Measurements from ENCODE around the gene ADGRD1.
"Not testable (repeated sequence)": the region's sequence is repeated elsewhere in the genome, so short reads cannot be mapped to it uniquely, and the experiment has no call there.

ADGRD1 gene

DNA sequence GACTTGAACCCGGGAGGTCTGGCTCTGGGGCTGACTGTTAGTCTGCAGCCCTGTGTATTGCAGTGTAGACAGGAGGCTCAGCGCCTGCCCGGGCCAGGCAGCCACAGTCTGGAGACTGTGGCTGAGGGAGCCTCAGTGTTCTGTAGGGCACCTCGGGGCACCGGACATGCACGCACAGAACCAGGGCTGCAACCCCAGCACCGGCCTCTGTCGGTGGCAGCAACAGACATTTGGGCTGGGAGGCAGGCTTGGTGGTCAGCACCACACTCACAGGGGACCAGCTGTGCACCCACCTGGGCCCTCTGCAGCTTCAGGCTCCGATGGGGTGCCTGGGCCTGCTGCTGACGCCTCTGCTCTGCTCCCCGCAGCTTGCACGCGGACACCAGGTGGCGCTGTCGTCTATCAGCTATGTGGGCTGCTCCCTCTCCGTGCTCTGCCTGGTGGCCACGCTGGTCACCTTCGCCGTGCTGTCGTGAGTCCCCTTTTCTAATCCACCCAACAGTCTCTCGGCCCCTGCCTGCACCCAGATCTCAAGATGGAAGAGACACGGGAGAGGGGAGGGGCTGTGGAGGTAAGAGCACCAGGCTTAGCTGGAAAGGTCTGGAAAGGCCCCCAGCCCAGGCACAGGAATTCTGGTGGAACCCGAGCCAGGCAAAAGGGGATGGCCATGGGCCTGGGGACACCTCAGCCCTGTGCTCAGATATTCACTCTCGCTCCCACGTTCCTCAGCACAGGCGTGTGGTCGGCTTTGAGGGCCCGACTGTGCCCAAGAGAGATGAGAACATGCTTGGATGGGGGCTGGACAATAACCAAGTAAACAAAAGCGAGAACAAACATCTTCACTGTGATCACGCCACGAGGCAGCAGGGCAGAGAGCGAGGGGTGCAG lies 151.0 kb downstream of the ADGRD1 start:
- DNase-seq (ENCODE audit: low read depth), result no peak

DNA sequence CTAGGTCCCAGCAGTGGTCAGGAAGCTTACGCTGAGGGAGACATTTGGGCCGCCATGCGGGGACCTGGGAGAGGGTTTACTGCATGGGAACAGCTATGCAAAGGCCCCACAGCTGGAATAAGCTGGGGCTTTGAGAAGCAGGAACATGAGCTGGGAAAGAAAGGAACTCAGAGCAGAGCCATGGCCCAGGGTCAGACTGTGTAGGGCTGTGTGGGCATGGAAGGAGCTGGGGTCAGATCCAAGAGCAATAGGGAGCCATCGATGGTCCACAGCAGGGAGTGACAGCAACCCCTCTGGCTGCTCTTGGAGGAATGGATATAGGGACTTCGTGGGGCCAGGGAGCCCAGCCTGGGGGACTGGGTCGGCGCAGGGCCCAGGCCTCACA lies 151.6 kb downstream of the ADGRD1 start:
- no peak for DNase-seq (ENCODE audit: low read depth)

GRCh38 chr12:131105736-131106348 lies 152.1 kb downstream of the ADGRD1 start:
- no peak for DNase-seq (ENCODE audit: low read depth)

GRCh38 chr12:131106349-131106941 lies 152.7 kb downstream of the ADGRD1 start:
- no peak for DNase-seq (ENCODE audit: low read depth)

DNA sequence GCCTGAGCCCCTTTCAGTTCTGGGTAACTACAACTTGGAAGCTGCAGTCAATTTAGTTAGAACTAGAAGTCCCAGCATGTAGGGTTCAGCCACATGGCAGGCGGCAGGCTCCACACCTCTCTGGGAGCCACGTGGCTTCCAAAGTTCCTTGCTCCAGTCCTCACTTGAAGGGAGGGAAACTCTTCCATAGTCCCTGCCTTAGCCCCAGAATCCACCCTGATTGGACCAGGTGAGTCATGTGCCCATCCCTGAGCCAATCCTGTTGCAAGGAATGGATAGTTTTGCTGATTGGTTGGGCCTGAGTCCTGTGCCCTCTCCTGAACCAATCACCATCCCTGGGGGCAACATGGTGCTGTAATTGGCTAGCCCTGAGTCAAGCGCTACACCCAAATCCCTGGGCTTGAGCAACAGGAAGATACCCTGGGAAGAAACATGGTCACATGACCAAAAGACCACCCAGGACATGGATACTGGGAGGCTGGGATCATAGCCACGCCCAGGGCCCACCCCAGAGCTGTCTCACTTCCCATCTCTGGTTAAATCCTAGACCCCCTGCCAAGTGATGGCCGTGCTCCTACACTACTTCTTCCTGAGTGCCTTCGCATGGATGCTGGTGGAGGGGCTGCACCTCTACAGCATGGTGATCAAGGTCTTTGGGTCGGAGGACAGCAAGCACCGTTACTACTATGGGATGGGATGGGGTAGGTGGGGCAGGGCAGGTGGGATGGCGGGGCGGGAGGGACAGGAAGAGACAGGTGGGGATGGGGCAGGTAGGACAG lies 154.7 kb downstream of the ADGRD1 start:
- DNase-seq (ENCODE audit: low read depth), result no peak

- DNase-seq (ENCODE audit: low read depth), result no peak
These were observed 157.7 kb downstream of the ADGRD1 start for GRCh38 chr12:131111446-131111845.

DNA sequence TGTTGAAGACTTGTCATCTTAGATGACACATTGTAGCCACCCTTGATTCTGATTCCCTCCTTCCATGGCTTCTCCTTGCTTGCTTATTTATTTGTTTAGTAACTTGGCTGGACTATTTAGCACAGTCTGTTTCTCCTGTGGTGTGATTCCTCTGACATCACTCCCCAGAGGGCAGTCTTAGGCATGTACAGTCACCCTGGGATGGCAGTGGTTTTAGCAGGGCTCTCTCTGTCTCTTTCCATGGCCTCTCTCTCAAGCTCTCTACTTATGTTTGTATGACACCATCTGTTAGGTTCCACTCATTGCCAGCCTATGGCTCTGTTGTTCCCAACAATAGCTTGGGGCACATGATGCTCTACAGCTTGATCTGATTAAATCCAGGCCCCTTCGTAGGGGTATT lies 158.3 kb downstream of the ADGRD1 start:
- DNase-seq (ENCODE audit: low read depth), result no peak

GRCh38 chr12:131112700-131113290 lies 159.1 kb downstream of the ADGRD1 start:
- DNase-seq (ENCODE audit: low read depth), result no peak

- DNase-seq (ENCODE audit: low read depth), result no peak
These were observed 160.0 kb downstream of the ADGRD1 start for GRCh38 chr12:131113568-131114270.

DNA sequence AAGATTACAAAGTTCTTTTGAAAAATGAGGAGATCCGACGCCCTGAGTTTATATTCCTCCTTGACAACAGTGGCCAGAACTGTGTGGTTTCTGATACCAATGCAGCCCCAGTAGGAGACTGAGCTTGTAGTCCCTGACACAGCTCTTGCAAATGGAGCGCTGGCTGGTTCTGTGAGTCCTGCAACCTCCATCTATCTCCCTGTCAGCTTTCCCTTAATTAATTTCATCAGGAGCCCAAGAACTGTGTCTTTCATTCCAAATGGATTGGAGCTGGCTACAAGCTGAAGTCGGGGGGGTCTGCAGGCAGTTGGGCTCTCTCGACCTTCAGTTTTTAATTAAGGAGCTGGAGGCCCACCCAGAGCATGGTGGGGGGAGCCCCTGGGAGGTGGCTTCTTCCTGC lies 160.6 kb downstream of the ADGRD1 start:
- DNase-seq (ENCODE audit: low read depth), result no peak

GRCh38 chr12:131114942-131115584 lies 161.4 kb downstream of the ADGRD1 start:
- no peak for DNase-seq (ENCODE audit: low read depth)

GRCh38 chr12:131115766-131116467 lies 162.2 kb downstream of the ADGRD1 start:
- no peak for DNase-seq (ENCODE audit: low read depth)

GRCh38 chr12:131116468-131117117 lies 162.9 kb downstream of the ADGRD1 start:
- DNase-seq (ENCODE audit: low read depth), result no peak

GRCh38 chr12:131117438-131118245 lies 163.9 kb downstream of the ADGRD1 start:
- no peak for DNase-seq (ENCODE audit: low read depth)

DNA sequence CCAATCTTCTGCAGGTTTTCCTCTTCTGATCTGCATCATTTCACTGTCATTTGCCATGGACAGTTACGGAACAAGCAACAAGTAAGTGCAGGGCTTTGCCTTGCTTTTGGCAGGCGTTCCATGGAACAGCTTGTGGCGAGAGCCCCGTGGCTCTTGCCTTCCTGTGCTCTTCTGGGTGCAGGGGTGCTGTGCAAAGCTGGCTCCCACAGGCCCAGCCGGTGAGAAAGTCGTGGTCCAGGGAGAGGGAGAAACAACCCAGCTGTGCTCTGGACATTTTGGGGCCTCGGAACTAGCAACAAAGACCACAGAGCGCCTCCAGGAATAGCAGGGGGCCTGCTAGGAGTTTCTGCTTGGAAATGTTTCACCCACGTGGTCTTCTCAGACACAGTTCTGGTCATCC lies 164.7 kb downstream of the ADGRD1 start:
- no peak for DNase-seq (ENCODE audit: low read depth)

DNA sequence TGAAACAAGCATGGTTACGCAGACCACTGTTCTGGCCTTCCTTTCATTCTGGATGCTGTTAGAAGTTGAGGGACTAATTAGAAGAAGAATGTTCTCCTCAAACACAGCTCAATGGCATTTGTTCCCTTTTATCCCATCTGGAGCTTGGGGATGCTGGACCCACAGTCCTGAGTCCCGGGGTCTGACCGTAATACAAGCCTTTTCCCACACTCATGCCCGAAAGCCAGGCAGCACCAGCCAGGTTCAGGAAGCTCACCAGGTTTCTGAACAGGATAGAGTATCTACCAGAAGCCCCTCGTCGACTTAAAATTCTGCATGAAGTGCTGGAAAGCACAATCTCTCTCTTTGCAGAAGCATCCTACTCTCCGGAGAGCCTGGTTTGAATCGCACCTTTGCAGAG lies 165.6 kb downstream of the ADGRD1 start:
- DNase-seq (ENCODE audit: low read depth), result not testable (repeated sequence)

- DNase-seq (ENCODE audit: low read depth), result no peak
These were observed 166.2 kb downstream of the ADGRD1 start for GRCh38 chr12:131119936-131120335.

DNA sequence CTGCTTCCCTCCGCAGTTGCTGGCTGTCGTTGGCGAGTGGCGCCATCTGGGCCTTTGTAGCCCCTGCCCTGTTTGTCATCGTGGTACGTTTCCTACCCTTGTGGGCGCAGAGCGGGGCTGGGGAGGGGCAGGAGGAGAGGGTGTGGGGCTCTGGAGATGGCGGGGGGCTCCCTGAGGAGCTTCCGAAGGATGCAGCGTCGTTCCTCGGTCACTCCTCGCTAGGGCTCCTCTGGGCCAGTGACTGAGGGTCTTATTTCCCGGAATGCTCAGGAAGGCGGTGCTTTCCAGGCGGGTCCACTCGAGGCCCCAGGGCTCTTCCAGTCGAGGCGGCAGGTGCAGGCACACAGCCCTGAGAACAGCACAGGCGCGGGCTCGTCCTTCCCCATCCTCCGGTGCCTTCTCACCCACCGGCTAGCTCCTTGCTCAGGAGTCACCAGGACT lies 167.1 kb downstream of the ADGRD1 start:
- no peak for DNase-seq (ENCODE audit: low read depth)
